HepG2 (cell line): Measurements from ENCODE around the gene WDR54. TPM values are rescaled to one million over a fixed set of nuclear protein-coding genes. Genes with fewer than 3 reads are reported as not detected.
A peak's percentile ranks its signal among the peaks of the same experiment; 100 is the strongest.

Source experiments
- CAMTA2 ChIP-seq: sonication (generic); formaldehyde crosslinking; IDR thresholded peaks from 2 replicates; pipeline ENCODE4 v1.4.0; 2020; ENCODE audit warnings: mild to moderate bottlenecking, missing genetic modification reagents, borderline replicate concordance
- DMAP1 ChIP-seq: IDR thresholded peaks from 2 replicates; pipeline ENCODE4 v1.6.1; 2016
- MLLT10 ChIP-seq: sonication (generic); formaldehyde crosslinking; IDR thresholded peaks from 2 replicates; pipeline ENCODE4 v1.4.0; 2020; ENCODE audit warnings: missing genetic modification reagents
- NCOA1 ChIP-seq: sonication (generic); formaldehyde crosslinking; IDR thresholded peaks from 2 replicates; pipeline ENCODE4 v1.9.0; 2021; ENCODE audit warnings: missing genetic modification reagents
- RFXAP ChIP-seq: sonication (generic); formaldehyde crosslinking; IDR thresholded peaks from 2 replicates; pipeline ENCODE4 v1.4.0; 2020; ENCODE audit warnings: missing genetic modification reagents, borderline replicate concordance
- SP140L ChIP-seq: sonication (generic); formaldehyde crosslinking; IDR thresholded peaks from 2 replicates; pipeline ENCODE4 v1.4.0; 2020; ENCODE audit warnings: missing genetic modification reagents, borderline replicate concordance
- ZNF329 ChIP-seq: sonication (generic); formaldehyde crosslinking; IDR thresholded peaks from 2 replicates; pipeline ENCODE4 v1.9.0; 2021; ENCODE audit warnings: low read depth, mild to moderate bottlenecking, missing genetic modification reagents
- ZNF460 ChIP-seq: sonication (generic); formaldehyde crosslinking; IDR thresholded peaks from 2 replicates; pipeline ENCODE4 v1.5.1; 2020; ENCODE audit warnings: missing genetic modification reagents, mild to moderate bottlenecking, borderline replicate concordance
- ZNF543 ChIP-seq: sonication (generic); formaldehyde crosslinking; IDR thresholded peaks from 2 replicates; pipeline ENCODE4 v1.4.0; 2020; ENCODE audit warnings: mild to moderate bottlenecking, missing genetic modification reagents
- ZNF556 ChIP-seq: sonication (generic); formaldehyde crosslinking; IDR thresholded peaks from 2 replicates; pipeline ENCODE4 v1.4.0; 2020; ENCODE audit warnings: mild to moderate bottlenecking, missing genetic modification reagents, borderline replicate concordance
- ZNF558 ChIP-seq: sonication (generic); formaldehyde crosslinking; IDR thresholded peaks from 2 replicates; pipeline ENCODE4 v1.9.0; 2022; ENCODE audit warnings: mild to moderate bottlenecking, missing genetic modification reagents, borderline replicate concordance
- ZNF7 ChIP-seq: IDR thresholded peaks from 2 replicates; pipeline ENCODE4 v1.6.1; 2016; ENCODE audit warnings: missing biosample characterization, missing genetic modification reagents
- ZNF720 ChIP-seq: sonication (generic); formaldehyde crosslinking; IDR thresholded peaks from 2 replicates; pipeline ENCODE4 v1.4.0; 2020; ENCODE audit warnings: missing genetic modification reagents
- ZNF878 ChIP-seq: sonication (generic); formaldehyde crosslinking; IDR thresholded peaks from 2 replicates; pipeline ENCODE4 v1.8.1; 2023; ENCODE audit warnings: mild to moderate bottlenecking, missing genetic modification reagents, moderate library complexity
- polyA plus RNA-seq, 8 experiments: library from polyadenylated mRNA; depleted of rRNA in 3 of 8; stranded (reverse) in 7 of 8; unstranded in 1 of 8; fragments of >200 nt; fragmentation: Illumina TruSeq in 4 of 8; extraction: Trizol in 4 of 8; gene quantifications; 2 replicates each; pipeline versions ENCODE4 v1.2.1 to v1.2.3, GENCODE V29; 2011 to 2016; ENCODE audit warnings: low read depth in 4 of 8, missing spikeins in 1 of 8, mixed read lengths in 1 of 8; ENCODE audit not compliant: insufficient read depth in 1 of 8
- total RNA-seq, 5 experiments: library from RNA; depleted of rRNA; stranded (reverse); fragments of >200 nt; fragmentation: Illumina TruSeq; extraction: Trizol; gene quantifications; 2 replicates each; pipeline ENCODE4 v1.2.3, GENCODE V29; 2016; ENCODE audit warnings: low read depth in 1 of 5
- TF ChIP-seq, protein P1 (sequence below): sonication (generic); formaldehyde crosslinking; IDR thresholded peaks from 2 replicates; pipeline ENCODE4 v1.4.0; 2020; ENCODE audit warnings: missing genetic modification reagents
- TF ChIP-seq, protein P2 (sequence below): sonication (generic); formaldehyde crosslinking; IDR thresholded peaks from 2 replicates; pipeline ENCODE4 v1.8.0; 2022; ENCODE audit warnings: mild to moderate bottlenecking, missing genetic modification reagents
- TF ChIP-seq, protein P3 (sequence below): sonication (generic); formaldehyde crosslinking; IDR thresholded peaks from 2 replicates; pipeline ENCODE4 v1.5.1; 2020; ENCODE audit warnings: mild to moderate bottlenecking, missing genetic modification reagents, borderline replicate concordance
- TF ChIP-seq, protein P4 (sequence below): sonication (generic); formaldehyde crosslinking; IDR thresholded peaks from 2 replicates; pipeline ENCODE4 v1.8.1; 2022; ENCODE audit warnings: low read depth, mild to moderate bottlenecking, missing genetic modification reagents
- TF ChIP-seq, protein P5 (sequence below): sonication (generic); formaldehyde crosslinking; IDR thresholded peaks from 2 replicates; pipeline ENCODE4 v1.5.0; 2020; ENCODE audit warnings: missing genetic modification reagents

WDR54 gene
- total and polyA plus RNA-seq, 2 of the 13 experiments (the other 11 are each of a cell fraction or from before 2014, with no cell fraction given), result 2.0 to 17.3 TPM

DNA sequence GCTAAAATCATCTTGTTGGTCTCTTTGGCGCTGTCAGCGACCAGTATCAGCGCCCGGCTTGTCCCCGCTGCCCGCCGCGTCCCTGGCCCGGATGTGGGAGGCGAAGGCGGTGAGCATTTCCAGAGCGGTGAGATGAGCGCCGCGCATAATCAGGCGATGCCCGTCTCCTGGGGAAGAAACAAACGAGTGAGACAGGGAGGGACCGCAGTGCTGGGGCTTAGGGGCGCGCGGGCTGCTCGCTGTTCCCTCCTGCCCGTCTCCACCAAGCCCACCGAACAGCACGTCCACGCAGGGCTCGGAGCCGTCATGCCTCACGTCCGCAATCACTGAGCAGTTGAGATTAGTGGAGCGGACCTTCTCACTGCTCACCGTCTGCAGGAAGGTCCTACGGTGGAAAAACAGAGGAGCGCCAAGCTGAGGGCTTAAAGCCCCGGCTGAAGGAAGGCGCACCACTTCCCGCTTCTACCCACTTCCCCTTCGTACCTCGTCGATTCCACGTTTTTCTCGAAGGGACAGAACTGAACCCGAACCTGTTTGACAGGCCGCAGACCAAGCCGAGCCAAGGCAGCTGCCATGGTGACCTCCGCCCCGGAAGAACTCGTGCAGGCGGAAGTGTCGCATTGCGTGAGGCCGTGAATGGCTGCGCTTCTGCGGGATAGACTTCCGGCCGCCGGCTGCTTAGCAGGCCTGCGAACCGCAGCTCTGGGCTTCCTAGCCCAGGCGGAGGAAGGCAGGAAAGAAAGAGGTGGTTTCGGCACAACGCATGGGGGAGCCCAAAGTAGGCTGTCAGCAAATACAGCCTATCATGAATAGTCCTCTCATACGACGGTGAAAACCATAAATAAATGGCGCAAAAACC, 50.8 kb downstream of the WDR54 start, which contains the start of gene MRPL53 (continued):
- TF ChIP-seq, protein P1, sequence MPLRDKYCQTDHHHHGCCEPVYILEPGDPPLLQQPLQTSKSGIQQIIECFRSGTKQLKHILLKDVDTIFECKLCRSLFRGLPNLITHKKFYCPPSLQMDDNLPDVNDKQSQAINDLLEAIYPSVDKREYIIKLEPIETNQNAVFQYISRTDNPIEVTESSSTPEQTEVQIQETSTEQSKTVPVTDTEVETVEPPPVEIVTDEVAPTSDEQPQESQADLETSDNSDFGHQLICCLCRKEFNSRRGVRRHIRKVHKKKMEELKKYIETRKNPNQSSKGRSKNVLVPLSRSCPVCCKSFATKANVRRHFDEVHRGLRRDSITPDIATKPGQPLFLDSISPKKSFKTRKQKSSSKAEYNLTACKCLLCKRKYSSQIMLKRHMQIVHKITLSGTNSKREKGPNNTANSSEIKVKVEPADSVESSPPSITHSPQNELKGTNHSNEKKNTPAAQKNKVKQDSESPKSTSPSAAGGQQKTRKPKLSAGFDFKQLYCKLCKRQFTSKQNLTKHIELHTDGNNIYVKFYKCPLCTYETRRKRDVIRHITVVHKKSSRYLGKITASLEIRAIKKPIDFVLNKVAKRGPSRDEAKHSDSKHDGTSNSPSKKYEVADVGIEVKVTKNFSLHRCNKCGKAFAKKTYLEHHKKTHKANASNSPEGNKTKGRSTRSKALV (CRISPR knock-in tag), result 0 out of 2 replicates have a peak, but pooled peaks have one; percentile 46
- peak; percentile 95; the same call in 1 of the 2 replicates for TF ChIP-seq RFXAP
- TF ChIP-seq, protein P2, sequence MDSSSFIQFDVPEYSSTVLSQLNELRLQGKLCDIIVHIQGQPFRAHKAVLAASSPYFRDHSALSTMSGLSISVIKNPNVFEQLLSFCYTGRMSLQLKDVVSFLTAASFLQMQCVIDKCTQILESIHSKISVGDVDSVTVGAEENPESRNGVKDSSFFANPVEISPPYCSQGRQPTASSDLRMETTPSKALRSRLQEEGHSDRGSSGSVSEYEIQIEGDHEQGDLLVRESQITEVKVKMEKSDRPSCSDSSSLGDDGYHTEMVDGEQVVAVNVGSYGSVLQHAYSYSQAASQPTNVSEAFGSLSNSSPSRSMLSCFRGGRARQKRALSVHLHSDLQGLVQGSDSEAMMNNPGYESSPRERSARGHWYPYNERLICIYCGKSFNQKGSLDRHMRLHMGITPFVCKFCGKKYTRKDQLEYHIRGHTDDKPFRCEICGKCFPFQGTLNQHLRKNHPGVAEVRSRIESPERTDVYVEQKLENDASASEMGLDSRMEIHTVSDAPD, result peak; percentile 88; the same call in 1 of the 2 replicates
- TF ChIP-seq MLLT10 (CRISPR knock-in tag), result no peak
- TF ChIP-seq ZNF329 (CRISPR knock-in tag), result peak; percentile 82
- TF ChIP-seq, protein P3, sequence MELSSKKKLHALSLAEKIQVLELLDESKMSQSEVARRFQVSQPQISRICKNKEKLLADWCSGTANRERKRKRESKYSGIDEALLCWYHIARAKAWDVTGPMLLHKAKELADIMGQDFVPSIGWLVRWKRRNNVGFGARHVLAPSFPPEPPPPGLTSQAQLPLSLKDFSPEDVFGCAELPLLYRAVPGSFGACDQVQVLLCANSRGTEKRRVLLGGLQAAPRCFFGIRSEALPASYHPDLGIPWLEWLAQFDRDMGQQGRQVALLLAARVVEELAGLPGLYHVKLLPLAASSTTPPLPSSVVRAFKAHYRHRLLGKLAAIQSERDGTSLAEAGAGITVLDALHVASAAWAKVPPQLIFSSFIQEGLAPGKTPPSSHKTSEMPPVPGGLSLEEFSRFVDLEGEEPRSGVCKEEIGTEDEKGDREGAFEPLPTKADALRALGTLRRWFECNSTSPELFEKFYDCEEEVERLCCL (CRISPR knock-in tag), result peak; percentile 95
- no peak for TF ChIP-seq SP140L
- TF ChIP-seq ZNF556 (CRISPR knock-in tag), result peak; percentile 96
- TF ChIP-seq DMAP1 (CRISPR knock-in tag), result peak; percentile 93
- TF ChIP-seq ZNF460 (CRISPR knock-in tag), result peak; percentile 52; the same call in 1 of the 2 replicates
- TF ChIP-seq ZNF558 (CRISPR knock-in tag), result peak; percentile 80
- no peak for TF ChIP-seq ZNF7 (CRISPR knock-in tag)
- TF ChIP-seq NCOA1, result peak; percentile 98
- peak; percentile 70; the same call in 1 of the 2 replicates for TF ChIP-seq ZNF878
- TF ChIP-seq, protein P4, sequence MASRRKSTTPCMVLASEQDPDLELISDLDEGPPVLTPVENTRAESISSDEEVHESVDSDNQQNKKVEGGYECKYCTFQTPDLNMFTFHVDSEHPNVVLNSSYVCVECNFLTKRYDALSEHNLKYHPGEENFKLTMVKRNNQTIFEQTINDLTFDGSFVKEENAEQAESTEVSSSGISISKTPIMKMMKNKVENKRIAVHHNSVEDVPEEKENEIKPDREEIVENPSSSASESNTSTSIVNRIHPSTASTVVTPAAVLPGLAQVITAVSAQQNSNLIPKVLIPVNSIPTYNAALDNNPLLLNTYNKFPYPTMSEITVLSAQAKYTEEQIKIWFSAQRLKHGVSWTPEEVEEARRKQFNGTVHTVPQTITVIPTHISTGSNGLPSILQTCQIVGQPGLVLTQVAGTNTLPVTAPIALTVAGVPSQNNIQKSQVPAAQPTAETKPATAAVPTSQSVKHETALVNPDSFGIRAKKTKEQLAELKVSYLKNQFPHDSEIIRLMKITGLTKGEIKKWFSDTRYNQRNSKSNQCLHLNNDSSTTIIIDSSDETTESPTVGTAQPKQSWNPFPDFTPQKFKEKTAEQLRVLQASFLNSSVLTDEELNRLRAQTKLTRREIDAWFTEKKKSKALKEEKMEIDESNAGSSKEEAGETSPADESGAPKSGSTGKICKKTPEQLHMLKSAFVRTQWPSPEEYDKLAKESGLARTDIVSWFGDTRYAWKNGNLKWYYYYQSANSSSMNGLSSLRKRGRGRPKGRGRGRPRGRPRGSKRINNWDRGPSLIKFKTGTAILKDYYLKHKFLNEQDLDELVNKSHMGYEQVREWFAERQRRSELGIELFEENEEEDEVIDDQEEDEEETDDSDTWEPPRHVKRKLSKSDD (CRISPR knock-in tag), result peak; percentile 92
- TF ChIP-seq, protein P5, sequence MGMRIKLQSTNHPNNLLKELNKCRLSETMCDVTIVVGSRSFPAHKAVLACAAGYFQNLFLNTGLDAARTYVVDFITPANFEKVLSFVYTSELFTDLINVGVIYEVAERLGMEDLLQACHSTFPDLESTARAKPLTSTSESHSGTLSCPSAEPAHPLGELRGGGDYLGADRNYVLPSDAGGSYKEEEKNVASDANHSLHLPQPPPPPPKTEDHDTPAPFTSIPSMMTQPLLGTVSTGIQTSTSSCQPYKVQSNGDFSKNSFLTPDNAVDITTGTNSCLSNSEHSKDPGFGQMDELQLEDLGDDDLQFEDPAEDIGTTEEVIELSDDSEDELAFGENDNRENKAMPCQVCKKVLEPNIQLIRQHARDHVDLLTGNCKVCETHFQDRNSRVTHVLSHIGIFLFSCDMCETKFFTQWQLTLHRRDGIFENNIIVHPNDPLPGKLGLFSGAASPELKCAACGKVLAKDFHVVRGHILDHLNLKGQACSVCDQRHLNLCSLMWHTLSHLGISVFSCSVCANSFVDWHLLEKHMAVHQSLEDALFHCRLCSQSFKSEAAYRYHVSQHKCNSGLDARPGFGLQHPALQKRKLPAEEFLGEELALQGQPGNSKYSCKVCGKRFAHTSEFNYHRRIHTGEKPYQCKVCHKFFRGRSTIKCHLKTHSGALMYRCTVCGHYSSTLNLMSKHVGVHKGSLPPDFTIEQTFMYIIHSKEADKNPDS (CRISPR knock-in tag), result peak; percentile 96
- peak; percentile 93; the same call in 1 of the 2 replicates for TF ChIP-seq ZNF720 (CRISPR knock-in tag)
- no peak; the same call in 1 of the 2 replicates for TF ChIP-seq CAMTA2 (CRISPR knock-in tag)
- peak; percentile 95; the same call in 1 of the 2 replicates for TF ChIP-seq ZNF543 (CRISPR knock-in tag)
